NCI-H446 (cell line): ENCODE data around the gene EFCAB13.
A peak's percentile ranks its signal among the peaks of the same experiment; 100 is the strongest.

Source experiments
- DNase-seq, 2 experiments: peaks; one replicate each; lab custom pipeline; 2025; lab: John Stamatoyannopoulos, UW

EFCAB13 gene

DNA sequence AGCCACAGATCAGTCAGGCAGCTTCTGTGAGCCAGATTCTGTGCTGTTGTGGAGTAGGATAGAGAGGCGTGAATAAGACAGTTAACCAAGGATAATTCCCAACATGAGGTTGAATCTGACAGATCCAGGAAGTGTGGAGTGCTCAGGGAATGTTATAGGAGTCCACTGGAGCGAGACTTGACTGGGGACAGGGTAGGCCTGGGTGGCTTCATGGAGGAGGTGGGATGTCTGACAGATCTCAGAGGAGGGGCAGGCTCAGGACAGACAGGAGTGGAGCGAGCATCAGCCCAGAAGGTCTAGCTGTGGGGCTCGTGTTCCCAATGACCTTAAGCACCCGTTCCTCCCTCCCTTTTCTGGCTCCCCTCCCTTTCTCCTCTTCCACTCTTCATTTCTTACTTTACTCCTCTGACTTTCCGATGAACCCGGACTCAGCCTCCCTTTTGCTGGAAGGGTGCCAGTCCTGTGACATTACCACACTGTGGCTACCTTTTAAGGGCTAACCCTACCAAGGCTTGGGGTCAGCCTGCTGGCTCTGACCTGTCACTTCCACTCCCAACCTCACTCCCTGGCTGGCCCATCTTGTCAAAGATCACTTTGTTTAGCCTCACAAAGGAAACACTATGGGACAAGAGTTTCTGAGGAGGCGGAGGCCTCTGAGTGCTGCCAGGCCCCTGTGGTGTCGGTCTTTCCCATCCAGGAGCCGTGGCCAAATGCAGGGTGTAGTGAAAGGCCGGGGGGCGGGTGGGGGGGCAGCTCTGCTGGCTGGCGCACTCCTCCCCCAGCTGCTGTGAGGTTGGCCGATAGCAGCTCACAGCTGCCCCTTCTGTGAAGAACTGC lies 28.5 kb upstream of the EFCAB13 start:
- peak in 1 of 2 experiments; percentile 43 for DNase-seq

DNA sequence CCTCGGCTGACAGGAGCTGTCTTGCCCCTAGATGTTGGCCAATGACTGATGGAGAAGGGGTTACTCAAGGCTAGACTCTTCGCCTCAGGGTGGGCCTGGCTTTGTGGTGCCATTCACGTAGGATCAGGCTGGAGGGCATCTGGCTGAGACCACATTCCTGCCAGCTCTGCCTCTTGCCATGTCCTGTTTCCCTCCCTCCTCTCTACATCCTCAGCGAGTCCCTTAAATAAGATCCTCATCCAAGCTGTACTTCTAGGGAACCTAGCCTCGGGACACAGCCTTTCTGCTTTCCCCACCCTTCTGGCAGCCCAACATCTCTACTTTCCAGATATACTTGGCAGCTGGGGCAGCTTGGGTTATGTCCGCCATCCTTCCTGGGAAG lies 27.9 kb upstream of the EFCAB13 start:
- no peak for DNase-seq

DNA sequence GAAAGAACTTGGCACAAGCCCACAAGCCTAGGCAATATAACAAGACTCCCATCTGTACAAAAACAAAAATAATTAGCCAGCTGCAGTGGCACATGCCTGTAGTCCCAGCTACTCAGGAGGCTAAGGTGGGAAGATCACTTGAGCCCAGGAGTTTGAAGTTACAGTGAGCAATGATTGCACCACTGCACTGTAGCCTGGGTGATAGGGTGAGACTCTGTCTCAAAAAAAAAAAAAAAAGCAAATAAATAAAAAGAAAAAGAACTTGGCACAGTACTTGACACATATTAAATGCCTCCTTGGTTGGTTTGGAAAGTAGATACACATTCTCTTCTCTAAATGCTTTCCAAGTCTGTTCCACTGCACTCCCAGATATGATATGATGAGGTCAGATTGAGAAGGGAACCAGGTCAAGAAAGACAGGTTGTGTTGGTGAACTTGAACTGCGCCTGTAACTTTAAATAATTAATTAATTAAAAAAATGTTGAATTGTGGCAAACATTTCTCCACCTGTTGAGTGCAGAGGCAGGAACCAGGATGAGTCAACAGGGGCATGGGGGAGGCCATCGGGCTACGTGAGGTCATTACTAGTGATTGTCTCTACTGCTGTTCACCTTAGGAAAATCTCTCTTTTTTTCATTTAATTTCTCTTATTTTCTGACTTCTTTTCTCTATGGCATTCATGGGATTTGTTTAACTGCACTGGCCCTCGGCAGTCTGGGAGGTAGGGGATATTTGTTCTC lies 25.9 kb upstream of the EFCAB13 start:
- no peak for DNase-seq

DNA sequence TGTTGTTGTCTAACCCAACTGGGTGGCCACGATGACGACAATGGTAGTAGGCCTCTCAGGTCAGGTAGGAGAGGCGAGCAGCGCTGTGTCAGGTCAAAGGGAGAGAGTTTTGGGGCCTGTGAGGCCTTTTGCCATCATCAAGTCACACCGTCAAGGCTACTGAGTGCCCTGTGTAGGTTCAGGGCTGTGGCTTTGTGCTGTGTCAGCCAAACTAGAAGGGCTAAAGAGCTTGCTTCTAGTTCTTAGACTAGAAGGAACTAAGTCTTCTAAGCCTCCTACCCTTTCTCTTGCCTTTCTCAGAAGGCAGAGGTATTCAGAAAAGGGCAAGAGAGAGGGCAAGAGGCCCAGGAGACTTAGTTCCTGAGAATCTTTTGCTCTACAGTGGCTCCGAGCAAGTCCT lies 25.0 kb upstream of the EFCAB13 start:
- DNase-seq, result no peak

DNA sequence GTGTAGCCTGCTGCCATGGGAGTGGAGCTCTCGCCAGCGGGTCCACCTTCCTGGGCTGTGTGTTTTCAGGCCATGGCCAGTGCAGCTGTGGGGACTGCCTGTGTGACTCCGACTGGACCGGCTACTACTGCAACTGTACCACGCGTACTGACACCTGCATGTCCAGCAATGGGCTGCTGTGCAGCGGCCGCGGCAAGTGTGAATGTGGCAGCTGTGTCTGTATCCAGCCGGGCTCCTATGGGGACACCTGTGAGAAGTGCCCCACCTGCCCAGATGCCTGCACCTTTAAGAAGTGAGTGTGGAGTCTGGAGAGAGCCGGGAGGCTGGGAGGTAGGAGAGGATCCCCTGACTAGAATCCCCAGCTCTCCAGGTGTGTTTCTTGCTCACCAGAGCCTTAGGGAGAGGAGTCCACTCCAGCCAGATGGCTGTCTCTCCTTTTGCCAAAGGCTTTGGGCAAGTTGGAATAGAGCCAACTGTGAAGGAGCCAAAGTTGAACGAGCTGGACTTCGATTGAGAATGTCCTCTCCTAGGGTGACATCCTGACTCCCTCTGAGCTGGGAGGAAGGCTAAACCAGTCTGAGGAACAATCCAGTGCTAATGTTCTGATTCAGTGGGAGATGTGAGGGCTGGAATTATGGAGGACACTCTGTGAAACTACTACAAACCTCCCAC lies 24.4 kb upstream of the EFCAB13 start:
- DNase-seq, result no peak

DNA sequence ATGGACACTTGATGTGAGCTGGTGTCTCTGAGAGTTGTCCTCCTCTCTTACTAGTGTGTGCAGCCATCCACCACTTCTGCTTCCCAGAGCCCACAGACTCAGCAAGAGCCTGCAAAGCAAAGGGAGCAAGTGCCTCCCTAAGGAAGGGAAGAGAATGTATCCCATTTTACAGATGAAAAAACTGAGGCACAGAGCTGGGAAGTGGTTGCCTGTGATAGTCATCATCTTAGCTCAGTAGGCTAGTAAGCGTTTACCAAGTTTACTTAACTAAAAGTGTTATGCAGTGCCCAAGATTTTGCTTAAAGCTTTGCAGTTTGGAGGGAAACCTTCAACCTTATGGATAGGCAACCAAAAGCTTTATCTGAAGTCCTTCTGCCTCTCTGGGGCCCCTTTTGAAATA lies 23.0 kb upstream of the EFCAB13 start:
- DNase-seq, result no peak

DNA sequence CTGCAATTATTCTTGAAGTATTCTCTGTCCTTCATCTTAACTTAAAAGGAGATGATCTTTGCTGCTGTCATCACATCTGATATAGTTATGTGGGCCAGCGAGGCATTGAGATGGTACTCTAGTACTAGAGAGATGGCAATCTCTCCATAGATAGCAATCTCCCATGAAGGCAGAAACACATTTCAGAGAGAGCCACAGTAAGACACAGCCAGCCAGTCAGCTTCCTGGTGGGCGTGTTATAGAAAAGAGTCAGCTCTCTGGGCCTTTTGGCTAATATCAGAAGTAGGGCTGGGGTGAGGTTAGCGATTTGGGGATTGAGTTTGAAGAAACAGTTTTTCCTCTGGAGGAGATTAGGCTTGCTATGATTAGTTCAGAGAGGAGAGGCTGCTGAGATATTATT lies 22.6 kb upstream of the EFCAB13 start:
- DNase-seq, result no peak

DNA sequence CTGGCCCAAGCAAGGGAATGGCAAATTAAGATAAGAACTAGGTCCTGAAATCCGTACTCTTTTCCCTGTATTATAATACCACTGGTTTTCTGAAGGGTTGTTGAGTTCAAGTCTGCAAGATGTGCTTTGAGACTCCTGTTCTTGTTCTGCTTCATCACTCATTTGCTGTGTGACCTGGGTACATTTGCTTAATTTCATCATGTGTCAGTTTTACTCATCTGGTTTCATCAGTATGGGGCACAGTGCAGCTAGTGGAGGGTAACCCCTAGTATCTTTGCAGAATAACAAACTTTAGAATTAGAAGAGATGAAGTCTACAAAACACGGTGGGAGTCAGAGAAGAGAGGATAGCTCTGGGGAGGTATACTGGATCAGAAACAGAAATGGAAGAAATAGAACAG lies 21.9 kb upstream of the EFCAB13 start:
- DNase-seq, result no peak

DNA sequence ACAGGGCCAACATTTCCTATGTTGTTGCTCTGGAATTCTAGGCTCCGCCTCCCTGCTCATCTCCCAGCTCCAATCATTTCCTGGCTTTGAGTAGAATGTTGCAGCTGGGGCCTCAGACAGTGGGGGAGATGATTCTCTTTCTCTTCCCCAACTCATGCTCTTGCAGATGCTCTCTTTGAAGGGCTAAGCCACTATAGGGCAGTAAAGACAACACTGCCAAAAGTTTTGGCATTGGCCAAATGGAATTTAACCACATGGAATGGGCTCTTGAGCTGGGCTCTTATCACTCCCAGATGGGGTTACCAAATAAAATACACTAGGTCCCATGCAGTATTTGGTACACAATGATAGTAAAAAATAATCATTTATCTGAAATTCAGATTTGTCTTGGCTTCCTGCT lies 19.6 kb upstream of the EFCAB13 start:
- no peak for DNase-seq

DNA sequence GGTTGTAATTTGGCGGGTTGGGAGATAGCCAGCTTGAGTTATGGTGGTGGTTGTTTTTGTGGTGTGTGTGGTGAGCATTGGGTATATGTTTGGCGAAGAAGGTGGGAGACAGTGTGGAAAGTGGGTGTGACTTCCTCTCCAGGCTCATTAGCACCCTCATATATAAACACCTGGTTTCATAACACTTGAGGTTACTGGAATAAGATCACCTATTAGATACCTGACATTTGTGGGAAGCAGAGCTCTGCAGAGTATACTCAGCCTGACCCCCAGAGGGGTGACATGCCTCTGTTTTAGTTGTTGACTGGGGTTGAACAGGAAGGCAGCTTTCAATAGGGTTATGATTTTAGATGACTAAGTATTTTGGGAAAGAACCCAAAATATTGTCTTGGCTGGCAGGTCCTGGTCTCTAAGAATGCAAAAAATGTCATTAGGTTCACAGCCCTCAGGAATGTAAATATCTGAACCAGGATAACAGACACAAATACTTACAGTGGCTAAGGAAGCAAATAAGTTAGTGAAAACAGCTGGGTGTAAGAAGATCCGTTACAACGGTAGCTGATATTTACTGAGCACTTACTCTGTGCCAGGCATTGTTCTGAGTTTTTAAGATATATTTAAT lies 18.3 kb upstream of the EFCAB13 start:
- peak in 1 of 2 experiments; percentile 18 for DNase-seq

DNA sequence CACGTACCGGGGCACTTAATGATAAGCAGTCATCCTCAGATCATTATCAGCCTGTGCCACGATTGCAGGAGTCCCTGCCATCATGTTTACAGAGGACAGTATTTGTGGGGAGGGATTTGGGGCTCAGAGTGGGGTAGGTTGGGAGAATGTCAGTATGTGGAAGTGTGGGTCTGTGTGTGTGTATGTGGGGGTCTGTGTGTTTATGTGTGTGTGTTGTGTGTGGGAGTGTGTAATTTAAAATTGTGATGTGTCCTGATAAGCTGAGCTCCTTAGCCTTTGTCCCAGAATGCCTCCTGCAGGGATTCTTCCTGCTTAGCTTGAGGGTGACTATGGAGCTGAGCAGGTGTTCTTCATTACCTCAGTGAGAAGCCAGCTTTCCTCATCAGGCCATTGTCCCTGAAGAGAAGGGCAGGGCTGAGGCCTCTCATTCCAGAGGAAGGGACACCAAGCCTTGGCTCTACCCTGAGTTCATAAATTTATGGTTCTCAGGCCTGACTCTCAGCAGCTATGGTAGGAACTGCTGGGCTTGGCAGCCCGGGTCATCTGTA lies 13.5 kb upstream of the EFCAB13 start:
- no peak for DNase-seq

DNA sequence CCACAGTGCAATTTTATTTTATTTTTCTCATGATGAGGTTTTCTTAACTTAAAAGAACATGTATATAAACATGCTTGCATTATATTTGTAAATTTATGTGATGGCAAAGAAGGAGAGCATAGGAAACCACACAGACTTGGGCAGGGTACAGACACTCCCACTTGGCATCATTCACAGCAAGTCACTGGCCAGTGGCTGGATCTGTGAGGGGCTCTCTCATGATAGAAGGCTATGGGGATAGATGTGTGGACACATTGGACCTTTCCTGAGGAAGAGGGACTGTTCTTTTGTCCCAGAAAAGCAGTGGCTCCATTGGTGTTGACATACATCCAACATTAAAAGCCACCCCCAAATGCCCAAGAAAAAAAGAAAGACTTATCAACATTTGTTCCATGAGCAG lies 12.3 kb upstream of the EFCAB13 start:
- DNase-seq, result no peak

DNA sequence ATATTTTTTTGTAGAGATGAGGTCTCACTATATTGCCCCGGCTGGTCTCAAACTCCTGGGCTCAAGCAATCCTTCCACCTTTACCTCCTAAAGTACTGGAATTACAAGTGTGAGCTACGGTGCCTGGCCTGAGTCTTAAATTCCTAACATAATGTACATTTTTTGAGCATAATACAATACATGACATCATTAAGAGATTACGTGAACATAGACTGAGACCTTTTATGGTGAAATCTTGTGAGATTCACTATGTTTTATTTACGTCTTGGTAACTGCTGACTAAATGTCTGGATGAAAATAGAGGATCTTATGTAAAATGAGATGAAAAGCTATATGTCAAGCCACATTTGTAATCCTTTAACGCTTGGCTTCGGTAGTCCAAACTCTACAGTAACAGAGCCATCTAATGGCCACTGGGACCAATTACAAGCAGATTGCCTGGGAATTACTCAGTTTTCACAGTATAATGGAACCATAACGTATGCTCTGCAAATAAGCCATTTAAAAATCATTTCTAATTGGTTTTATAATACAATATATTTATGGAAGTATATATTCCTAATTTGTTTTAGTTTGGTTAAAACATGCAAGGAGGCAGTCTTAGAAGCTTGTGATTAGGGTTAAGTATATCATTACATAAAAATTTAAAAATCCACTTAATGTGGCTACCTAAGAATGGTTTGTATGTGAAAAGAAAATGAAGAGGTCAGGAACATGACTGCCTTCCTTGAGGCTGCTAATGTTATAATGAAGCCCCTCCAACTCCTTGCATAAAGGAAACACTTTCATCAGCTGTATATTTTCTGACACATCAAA lies 8.1 kb upstream of the EFCAB13 start:
- DNase-seq, result peak; percentile 13 to 73

DNA sequence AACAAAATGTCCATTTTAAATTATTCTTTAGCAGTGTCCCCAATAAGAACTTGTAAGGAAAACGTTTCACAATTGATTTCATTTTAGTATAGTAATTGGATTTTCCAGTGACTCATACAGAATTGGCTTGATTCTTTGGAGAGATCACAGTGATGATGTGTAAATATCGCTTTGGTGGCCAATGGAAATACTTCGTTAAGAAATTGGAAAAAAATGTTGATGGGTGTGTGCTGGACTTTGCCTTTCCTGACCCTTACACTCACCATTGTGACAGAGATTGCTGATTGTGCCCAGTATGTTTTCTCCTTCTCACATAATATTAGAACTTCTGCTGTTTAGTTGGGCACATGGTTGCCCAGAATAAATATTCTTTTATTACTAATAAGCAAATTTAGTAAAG lies 7.4 kb upstream of the EFCAB13 start:
- DNase-seq, result no peak

DNA sequence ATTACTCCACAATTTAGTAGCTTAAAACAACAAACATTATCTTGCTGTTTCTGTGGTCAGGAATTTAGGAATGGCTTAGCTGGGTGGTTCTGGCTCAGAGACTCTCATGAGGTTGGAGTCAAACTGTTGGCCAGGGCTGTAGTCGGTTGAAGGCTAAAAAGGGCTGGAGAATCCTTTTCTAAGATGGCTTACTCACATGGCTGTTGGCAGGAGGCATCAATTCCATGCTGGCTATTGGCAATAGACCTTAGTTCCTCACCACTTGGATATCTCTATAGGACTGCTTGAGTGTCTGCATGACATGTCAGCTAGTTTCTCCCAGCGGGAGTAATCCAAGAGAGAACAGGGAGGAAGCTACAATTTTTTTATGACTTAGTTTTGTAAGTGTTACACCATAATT lies 6.6 kb upstream of the EFCAB13 start:
- peak in 1 of 2 experiments; percentile 13 for DNase-seq

DNA sequence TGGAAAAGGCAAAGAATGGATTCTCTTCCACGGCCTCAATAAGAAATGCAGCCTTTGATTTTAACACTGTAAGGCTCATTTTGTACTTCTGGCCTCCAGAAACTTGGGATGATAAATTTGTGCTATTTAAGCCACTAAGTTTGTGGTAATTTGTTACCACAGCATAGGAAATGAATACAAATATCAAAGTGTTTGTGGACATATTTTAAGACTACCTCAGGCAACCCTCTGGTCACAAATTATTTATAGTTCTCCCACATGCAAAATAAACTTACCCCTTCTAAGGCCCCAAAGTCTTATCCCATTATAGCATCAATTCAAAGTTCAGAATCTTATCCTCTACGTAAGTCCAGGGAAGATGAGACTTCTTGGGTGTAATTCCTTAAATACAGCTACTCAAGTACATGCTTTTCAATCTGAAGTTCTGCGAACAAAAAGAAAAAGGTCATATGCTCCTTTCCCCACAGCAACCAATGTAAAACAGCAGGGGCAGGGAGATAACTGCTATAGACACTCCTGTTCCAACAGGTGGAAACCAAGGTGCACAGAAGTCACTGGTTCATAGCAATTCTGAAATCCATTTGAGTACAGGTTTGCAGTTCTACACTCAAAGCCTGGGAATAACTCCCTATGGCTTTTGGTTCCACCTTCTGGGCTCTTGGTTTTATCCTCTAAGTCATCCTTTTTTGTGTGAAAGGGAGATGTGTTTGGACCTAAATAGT lies 5.4 kb upstream of the EFCAB13 start:
- no peak for DNase-seq

DNA sequence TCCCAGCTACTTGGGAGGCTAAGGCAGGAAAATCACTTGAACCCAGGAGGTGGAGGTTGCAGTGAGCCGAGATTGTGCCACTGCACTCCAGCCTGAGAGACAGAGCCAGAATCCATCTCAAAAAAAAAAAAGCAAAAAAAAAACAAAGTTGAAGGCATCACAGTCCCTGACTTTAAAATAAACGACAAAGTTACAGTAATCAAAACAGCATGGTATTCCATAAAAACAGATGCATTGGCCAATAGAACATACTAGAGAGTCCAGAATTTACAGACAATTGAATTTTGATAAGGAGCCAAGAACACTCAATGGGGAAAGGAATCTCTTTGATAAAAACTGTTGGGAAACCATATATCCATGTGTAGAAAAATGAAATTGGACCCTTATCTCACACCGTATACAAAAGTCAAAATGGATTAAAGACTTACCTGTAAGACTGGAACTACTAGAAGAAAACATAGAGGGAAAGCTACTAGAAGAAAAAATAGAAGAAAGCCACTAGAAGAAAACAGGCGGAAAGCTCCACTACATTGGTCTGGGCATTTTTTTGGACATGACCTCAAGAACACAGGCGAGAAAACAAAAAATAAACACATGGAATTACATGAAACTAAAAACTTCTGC lies 2.8 kb upstream of the EFCAB13 start:
- DNase-seq, result no peak

DNA sequence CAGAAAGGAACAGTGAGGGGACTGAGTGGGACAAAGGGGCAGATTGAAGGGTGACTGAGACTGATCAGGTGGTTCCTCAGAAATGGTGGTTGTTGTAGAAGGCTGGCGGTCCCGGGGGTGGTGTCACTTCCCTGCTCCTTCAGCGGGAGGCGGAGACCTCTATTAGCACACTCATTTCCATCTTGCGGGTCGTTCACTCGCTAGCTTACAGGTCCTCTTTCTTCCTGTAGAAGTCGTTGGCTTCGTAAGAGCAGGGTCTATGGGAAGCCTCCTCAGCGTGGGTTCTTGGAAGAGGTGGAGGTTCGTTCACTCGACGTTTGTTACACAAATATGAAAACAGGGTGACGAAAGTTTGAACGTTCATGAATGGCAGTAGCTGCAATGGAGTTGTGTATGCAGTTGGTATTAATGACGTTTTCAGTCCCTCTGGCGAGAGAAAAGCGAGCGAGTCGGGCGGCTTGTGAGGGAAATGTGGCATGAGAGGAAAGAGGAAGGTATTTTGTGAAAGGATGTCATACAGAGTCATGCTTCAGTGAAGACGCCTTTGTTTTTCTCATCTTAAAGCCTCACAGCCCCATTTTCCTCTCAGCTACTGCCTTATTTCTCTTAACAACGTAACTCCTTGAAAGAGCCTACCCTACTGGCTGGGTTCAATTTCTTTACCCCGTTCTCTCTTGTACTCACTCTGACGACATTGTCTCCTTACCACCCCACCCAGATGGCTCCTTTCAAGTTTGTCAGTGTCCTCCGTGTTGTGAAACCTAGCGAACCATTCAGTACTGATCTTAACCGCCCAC lies 667 bp downstream of the EFCAB13 start:
- DNase-seq, result peak; percentile 12 to 30

DNA sequence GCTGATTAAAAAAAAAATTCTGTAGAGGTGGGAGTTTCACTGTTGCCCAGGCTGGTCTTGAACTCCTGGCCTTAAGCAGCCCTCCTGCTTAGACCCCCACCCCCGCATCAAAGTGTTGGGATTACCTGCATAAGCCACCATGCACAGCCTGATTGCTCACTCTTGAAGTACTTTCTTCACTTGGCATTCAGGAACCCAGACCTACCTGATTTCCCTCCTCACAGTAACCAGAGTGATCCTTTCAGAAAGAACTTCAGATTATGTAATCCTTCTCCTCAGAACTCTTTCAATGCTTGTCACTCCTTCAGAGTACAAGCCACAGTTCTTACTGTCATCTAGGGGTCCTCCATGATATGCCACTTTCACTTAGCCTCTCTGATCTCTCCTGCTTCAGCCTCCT lies 1.4 kb downstream of the EFCAB13 start:
- DNase-seq, result no peak
